SK-N-SH (cell line): Measurements from ENCODE around the gene SPRING1. TPM values are rescaled to one million over a fixed set of nuclear protein-coding genes. Genes with fewer than 3 reads are reported as not detected.

ENCODE experiments used
- CTCF ChIA-PET: fragments of 300-600, 350-600 bp; formaldehyde crosslinking; extraction: SDS; loops from one replicate; lab custom pipeline; 2021; lab: Yijun Ruan, JAX
- POLR2A ChIA-PET: fragments of 350-600 bp; sonication (Branson Sonifier 250); formaldehyde crosslinking; extraction: SDS; loops from one replicate; lab custom pipeline; 2020; ENCODE audit warnings: antibody characterized with exemption, inconsistent platforms; lab: Yijun Ruan, JAX
- DNase-seq: peaks from one replicate; pipeline ENCODE4 v3.0.0; 2012
- H2AFZ ChIP-seq: fragments of 200-600 bp; sonication (generic); 2 replicates; pipeline ENCODE4 v1.8.1; 2016; ENCODE audit warnings: antibody characterized with exemption, mild to moderate bottlenecking, low read depth
- H3F3A ChIP-seq: fragments of 200-600 bp; sonication (generic); replicated peaks from 2 replicates; pipeline ENCODE3; 2016; ENCODE audit warnings: antibody characterized with exemption, mild to moderate bottlenecking; ENCODE audit not compliant: insufficient read depth
- H3K27ac ChIP-seq, 2 experiments: fragments of 200-500 bp in 1 of 2; fragments of 200-600 bp in 1 of 2; sonication (Bioruptor generic) in 1 of 2; sonication (generic), shearing (Covaris generic) in 1 of 2; 2 replicates each; pipeline versions ENCODE4 v1.5.1 to v1.6.1; 2014 to 2016; ENCODE audit warnings: low read depth in 2 of 2, inconsistent platforms in 1 of 2, low read length in 1 of 2, mild to moderate bottlenecking in 1 of 2, mixed read lengths in 1 of 2
- H3K27me3 ChIP-seq: fragments of 200-600 bp; sonication (generic), shearing (Covaris generic); 2 replicates; pipeline ENCODE4 v1.6.1; 2016; ENCODE audit warnings: mixed run types; ENCODE audit not compliant: insufficient read depth
- H3K36me3 ChIP-seq, 2 experiments: fragments of 200-500 bp in 1 of 2; fragments of 200-600 bp in 1 of 2; sonication (Bioruptor generic) in 1 of 2; sonication (generic) in 1 of 2; replicated peaks in 1 of 2; 2 replicates each; pipeline versions ENCODE3 to v1.5.1; 2014 to 2016; ENCODE audit warnings: low read length in 1 of 2, mild to moderate bottlenecking in 1 of 2; ENCODE audit not compliant: insufficient read depth in 2 of 2, control insufficient read depth in 1 of 2
- H3K4me1 ChIP-seq, 2 experiments: fragments of 200-500 bp in 1 of 2; fragments of 200-600 bp in 1 of 2; sonication (Bioruptor generic) in 1 of 2; sonication (generic), shearing (Covaris generic) in 1 of 2; 2 replicates each; pipeline versions ENCODE4 v1.5.1 to v1.6.1; 2014 to 2016; ENCODE audit warnings: low read depth in 1 of 2, low read length in 1 of 2, mixed run types in 1 of 2; ENCODE audit not compliant: insufficient read depth in 2 of 2, control insufficient read depth in 1 of 2
- H3K4me2 ChIP-seq: fragments of 200-600 bp; sonication (generic), shearing (Covaris generic); 2 replicates; pipeline ENCODE4 v1.6.1; 2017; ENCODE audit warnings: mixed run types
- H3K4me3 ChIP-seq, 2 experiments: fragments of 200-500 bp in 1 of 2; fragments of 200-600 bp in 1 of 2; sonication (Bioruptor generic) in 1 of 2; sonication (generic), shearing (Covaris generic) in 1 of 2; 2 replicates each; pipeline versions ENCODE4 v1.5.1 to v1.8.1; 2014 to 2016; ENCODE audit warnings: low read depth in 2 of 2, inconsistent platforms in 1 of 2, low read length in 1 of 2, mild to moderate bottlenecking in 1 of 2, mixed read lengths in 1 of 2, moderate library complexity in 1 of 2
- H3K79me2 ChIP-seq: fragments of 200-600 bp; sonication (generic); 2 replicates; pipeline ENCODE4 v1.8.1; 2017; ENCODE audit warnings: mild to moderate bottlenecking; ENCODE audit not compliant: insufficient read depth
- H3K9ac ChIP-seq: fragments of 200-600 bp; sonication (generic); 2 replicates; pipeline ENCODE4 v1.6.1; 2017; ENCODE audit warnings: mixed run types
- H3K9me2 ChIP-seq: fragments of 200-600 bp; sonication (generic); 2 replicates; pipeline ENCODE4 v1.6.1; 2017; ENCODE audit warnings: mixed run types
- H3K9me3 ChIP-seq: fragments of 200-600 bp; sonication (generic); 2 replicates; pipeline ENCODE4 v1.6.1; 2017; ENCODE audit warnings: mixed run types, mild to moderate bottlenecking, moderate library complexity
- H4K20me1 ChIP-seq: fragments of 200-600 bp; sonication (generic); 2 replicates; pipeline ENCODE4 v1.6.1; 2017; ENCODE audit warnings: mild to moderate bottlenecking, mixed run types; ENCODE audit not compliant: insufficient read depth
- CTCF ChIP-seq: fragments of 200-600 bp; sonication (generic); IDR thresholded peaks from 2 replicates; pipeline ENCODE4 v1.6.1; 2017; ENCODE audit warnings: antibody characterized with exemption, mild to moderate bottlenecking, moderate library complexity
- EP300 ChIP-seq, 2 experiments: IDR thresholded peaks; 2 replicates each; pipeline versions ENCODE4 v1.4.0 to v1.6.1; 2012; ENCODE audit warnings: borderline replicate concordance in 1 of 2, low read depth in 1 of 2, low read length in 1 of 2
- EZH2phosphoT487 ChIP-seq: fragments of 200-600 bp; sonication (generic); IDR thresholded peaks from 2 replicates; pipeline ENCODE4 v1.6.1; 2017; ENCODE audit warnings: low read depth, mixed run types, mild to moderate bottlenecking, antibody characterized with exemption, moderate library complexity, borderline replicate concordance
- NRF1 ChIP-seq: IDR thresholded peaks from 2 replicates; pipeline ENCODE4 v1.6.1; 2012; ENCODE audit warnings: low read depth, mild to moderate bottlenecking, low read length
- RFX5 ChIP-seq: IDR thresholded peaks from 2 replicates; pipeline ENCODE4 v1.6.1; 2012; ENCODE audit warnings: mild to moderate bottlenecking, improper control_type of control experiment, low read length
- RXRA ChIP-seq: IDR thresholded peaks from 2 replicates; pipeline ENCODE4 v1.4.0; 2012; ENCODE audit warnings: low read depth, mild to moderate bottlenecking, borderline replicate concordance
- SIN3A ChIP-seq: IDR thresholded peaks from 2 replicates; pipeline ENCODE4 v1.6.1; 2012; ENCODE audit warnings: low read depth, mild to moderate bottlenecking, low read length, moderate library complexity, borderline replicate concordance
- SMC3 ChIP-seq: IDR thresholded peaks from 2 replicates; pipeline ENCODE4 v1.6.1; 2012; ENCODE audit warnings: low read depth, low read length, improper control_type of control experiment
- TEAD4 ChIP-seq: IDR thresholded peaks from 2 replicates; pipeline ENCODE4 v1.4.0; 2012; ENCODE audit warnings: mild to moderate bottlenecking, borderline replicate concordance; ENCODE audit not compliant: insufficient read depth
- whole genome bisulfite sequencing: methylation state at CpG from one replicate; pipeline ENCODE4 v1.1.6; 2017; ENCODE audit warnings: low lambda C conversion rate; 5-methylcytosine and 5-hydroxymethylcytosine counted together
- polyA plus RNA-seq, 3 experiments: library from polyadenylated mRNA; depleted of rRNA; stranded (reverse); fragments of >200 nt; gene quantifications; 2 replicates each; pipeline ENCODE4 v1.2.3, GENCODE V29; 2012
- TF ChIP-seq, protein P1 (sequence below): IDR thresholded peaks from 2 replicates; pipeline ENCODE4 v1.6.1; 2012; ENCODE audit warnings: mild to moderate bottlenecking, low read depth, low read length, moderate library complexity

SPRING1 gene
- polyA plus RNA-seq, 1 of the 3 experiments (the other 2 are of a cell fraction): 10.9 TPM

- TF ChIP-seq, protein P1, sequence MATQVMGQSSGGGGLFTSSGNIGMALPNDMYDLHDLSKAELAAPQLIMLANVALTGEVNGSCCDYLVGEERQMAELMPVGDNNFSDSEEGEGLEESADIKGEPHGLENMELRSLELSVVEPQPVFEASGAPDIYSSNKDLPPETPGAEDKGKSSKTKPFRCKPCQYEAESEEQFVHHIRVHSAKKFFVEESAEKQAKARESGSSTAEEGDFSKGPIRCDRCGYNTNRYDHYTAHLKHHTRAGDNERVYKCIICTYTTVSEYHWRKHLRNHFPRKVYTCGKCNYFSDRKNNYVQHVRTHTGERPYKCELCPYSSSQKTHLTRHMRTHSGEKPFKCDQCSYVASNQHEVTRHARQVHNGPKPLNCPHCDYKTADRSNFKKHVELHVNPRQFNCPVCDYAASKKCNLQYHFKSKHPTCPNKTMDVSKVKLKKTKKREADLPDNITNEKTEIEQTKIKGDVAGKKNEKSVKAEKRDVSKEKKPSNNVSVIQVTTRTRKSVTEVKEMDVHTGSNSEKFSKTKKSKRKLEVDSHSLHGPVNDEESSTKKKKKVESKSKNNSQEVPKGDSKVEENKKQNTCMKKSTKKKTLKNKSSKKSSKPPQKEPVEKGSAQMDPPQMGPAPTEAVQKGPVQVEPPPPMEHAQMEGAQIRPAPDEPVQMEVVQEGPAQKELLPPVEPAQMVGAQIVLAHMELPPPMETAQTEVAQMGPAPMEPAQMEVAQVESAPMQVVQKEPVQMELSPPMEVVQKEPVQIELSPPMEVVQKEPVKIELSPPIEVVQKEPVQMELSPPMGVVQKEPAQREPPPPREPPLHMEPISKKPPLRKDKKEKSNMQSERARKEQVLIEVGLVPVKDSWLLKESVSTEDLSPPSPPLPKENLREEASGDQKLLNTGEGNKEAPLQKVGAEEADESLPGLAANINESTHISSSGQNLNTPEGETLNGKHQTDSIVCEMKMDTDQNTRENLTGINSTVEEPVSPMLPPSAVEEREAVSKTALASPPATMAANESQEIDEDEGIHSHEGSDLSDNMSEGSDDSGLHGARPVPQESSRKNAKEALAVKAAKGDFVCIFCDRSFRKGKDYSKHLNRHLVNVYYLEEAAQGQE: no peak
- TF ChIP-seq RXRA (no peak), NRF1 (no peak), TEAD4 (no peak), SMC3 (no peak), SIN3A (no peak), RFX5 (no peak), EZH2phosphoT487 (no peak)
- TF ChIP-seq, all 33 proteins: peak for 0
These were observed 23.7 kb downstream of the SPRING1 start (continued) for GRCh38 chr12:116714175-116714574.

DNA sequence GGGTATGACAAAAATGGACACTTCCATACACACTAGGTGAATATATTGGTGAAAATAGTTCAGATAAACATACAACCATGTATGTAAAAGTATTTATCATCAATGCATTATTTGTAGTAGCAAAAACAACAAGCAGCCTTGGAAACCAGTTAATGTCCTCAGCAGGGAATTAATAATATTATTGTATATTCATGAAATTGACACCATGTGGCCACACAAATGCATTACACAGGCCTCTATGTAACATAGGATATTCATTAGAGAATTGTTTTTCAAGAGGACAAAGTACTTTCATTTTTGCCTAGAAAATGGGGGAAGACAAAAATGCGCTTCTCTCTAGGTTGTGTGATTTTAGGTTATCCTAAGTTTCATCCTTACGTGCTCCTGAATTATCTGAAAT is 24.3 kb downstream of the SPRING1 start:
- H3K79me2 ChIP-seq: 0 out of 2 replicates have a peak, but pooled peaks cover 6% of the 10 kb centered on the region
- H3K27me3 ChIP-seq: no peaks in the 10 kb centered on the region
- H3F3A ChIP-seq: peaks cover 4% of the 10 kb centered on the region
- peaks cover 4 to 28% of the 10 kb centered on the region in 2 experiments for H3K36me3 ChIP-seq
- TF ChIP-seq EP300 (IDR thresholded peaks at IDR 0.05; ENCODE audit: borderline replicate concordance in 1 of 2, low read depth in 1 of 2, low read length in 1 of 2) (no peak), CTCF (peak; percentile 17; the same call in 1 of the 2 replicates)
- no peaks in the 10 kb centered on the region for H3K9me2 ChIP-seq
- POLR2A ChIA-PET: no interaction called here
- H3K9ac ChIP-seq: no peak overlapping the region
- CTCF ChIA-PET: interaction anchor here (0.6 to 1.6 kb wide), 2 partner anchors 10 to 13 kb away, joined by 4 read pairs; no protein-coding TSS in a partner anchor
- H3K27ac ChIP-seq: no peak overlapping the region
- H4K20me1 ChIP-seq: no peaks in the 10 kb centered on the region
- no peak overlapping the region for H2AFZ ChIP-seq
- H3K9me3 ChIP-seq: no peaks in the 10 kb centered on the region
- no peak for DNase-seq
- WGBS: 96% methylated on average over 2 of the region's 2 CpGs
- no peak overlapping the region for H3K4me3 ChIP-seq
- H3K4me1 ChIP-seq: peaks cover 9 to 24% of the 10 kb centered on the region in 2 experiments; a peak in 3 of 4 replicates
- no peak overlapping the region for H3K4me2 ChIP-seq
